Kidney capillary endothelial cell (primary cell): ENCODE data around the gene BANF2.
"Not testable (repeated sequence)": the region's sequence is repeated elsewhere in the genome, so short reads cannot be mapped to it uniquely, and the experiment has no call there.

Experiments
- DNase-seq: peaks from one replicate; pipeline ENCODE4 v3.0.0-alpha.2; 2018; ENCODE audit warnings: low spot score

The BANF2 gene

DNA sequence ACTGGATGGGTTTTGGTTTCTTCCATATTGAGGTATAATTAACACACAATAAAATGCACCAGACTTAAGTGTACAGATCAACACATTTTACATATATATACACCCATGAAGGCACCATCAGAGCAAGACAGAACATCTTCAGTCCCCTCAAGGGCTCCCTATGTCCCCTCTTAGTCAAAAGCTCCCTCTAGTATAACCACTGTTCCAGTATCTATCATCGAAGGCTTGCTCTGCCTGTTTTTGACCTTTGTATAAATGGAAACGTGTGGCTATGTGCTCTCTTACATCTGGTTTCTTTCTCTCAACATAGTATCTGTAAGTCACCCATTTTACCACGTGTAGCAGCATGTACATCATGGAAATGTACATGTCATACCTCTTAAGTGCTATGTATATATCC is 66.5 kb downstream of the BANF2 start:
- DNase-seq = no peak

DNA sequence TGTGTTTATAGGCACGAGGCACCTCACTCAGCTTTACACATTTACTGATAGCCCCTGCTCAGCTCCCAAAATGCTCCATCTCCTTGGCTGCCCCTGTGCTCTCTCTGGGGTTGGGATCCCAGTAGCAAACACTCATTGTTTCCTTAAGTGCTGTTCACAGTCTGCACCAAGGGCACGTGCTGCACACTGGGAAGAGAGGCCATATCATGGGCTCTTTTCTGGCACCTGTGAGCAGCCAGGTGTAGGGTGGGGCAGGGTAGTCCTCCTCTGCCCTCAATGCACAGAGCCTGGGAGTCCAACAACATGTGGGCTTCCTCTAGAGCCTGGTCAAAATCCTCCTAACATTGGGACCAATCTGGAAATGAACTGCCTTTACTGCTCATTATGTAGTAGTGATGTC is 67.9 kb downstream of the BANF2 start:
- DNase-seq = no peak

DNA sequence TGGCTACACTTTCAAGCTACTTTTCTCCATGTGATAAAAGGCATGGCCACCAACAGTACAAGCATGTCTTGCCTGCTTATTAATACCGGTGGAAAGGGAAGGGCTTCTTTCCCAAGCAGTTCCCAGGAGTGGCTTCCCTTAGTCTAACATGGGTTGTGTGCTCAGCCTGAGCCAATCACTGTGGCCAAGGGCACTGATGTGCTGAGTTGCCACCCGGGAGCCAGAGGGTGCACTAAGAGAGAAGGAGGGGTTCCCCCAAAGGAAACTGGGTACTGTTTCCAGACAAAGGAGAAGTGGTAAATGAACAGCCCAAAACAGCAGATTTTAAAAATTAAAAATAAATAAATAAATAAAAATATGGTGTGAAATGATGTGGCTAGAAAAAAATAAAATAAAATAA is 68.5 kb downstream of the BANF2 start:
- DNase-seq = no peak

DNA sequence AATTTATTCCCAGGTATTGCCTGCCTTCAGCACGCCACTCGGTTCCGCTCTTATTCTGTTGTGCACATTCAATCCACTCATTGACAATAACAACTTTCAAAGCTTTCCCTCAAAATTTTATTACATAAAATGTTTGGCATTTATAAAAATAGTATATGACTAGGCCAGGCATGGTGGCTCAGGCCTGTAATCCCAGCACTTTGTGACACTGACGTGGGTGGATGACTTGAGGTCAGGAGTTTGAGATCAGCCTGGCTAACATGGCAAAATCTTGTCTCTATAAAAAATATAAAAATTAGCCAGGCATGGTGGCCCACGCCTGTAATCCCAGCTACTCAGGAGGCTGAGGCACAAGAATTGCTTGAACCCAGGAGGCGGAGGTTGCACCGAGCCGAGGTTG is 70.0 kb downstream of the BANF2 start:
- not testable (repeated sequence) for DNase-seq

DNA sequence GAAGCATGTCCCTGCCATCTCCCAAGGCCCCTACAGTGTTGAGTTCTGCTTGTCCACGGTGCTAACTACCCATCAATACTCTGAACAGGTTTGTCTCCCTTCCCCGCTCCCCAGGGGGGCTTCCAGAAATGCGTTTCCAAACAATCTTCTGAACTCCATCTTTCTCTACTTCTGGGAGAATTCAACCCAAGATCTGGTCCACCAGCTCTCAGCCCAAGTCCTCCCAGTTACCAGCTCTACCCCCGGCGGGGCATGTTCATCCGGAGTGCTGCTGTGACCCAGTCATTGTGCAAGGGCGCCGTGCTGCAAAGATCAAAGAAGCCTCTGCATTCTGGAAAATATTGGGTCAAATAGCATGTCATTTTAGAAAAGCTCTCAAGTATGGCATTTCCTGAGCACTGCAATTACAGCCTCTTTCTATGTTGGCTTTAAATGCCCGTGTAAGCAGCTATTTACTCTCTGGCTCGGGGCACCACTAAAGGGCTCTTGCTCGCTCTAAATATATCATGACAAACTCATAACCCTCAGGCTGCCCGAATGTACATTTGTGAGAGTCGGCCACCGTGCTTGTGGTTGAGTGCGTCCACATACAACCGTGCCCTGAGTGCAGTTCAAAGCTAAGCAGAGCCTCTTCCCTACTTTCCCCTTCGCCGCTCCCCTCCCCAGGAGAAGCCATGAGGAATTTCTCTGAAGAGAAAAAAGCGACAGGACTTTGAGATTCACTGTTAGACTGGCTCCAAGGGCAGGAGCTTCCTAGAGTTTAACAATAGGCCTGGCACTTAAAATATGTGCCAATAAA is 71.6 kb downstream of the BANF2 start:
- DNase-seq = no peak

DNA sequence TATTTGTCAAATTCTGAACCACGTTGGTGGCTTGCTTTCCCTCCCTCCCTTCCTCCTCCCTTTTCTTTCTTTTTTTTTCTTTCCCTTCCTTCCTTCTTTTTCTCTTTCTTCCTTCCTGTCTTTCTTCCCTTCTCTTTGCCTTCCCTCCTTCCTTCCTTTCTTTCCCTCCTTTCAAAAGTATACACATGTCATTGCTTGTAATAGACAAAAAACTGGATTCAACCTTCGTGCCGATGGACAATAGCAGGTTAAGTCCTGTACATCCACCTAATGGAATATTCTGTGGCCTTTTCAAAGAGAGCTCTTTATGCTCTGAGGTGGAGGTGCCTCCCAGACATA is 72.2 kb downstream of the BANF2 start:
- DNase-seq = no peak

DNA sequence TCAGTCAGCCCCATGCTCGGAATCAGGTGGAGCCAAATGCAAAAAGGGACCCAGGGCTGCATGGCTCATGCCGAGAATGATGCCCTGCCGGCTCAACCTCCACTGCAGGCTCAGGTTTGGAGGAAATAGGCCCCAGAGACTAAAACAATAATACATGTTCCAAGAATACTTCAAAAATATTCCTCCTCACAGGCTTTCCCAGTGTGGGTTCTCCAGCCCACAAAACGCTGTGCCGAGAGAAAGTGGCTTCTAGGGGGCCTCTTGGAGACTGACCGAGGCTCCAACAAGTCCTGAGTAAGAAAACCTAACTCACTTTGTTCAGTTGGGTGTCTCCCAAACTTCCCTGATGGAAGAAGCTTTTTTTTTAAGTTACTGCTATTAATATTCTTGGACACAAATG is 73.9 kb downstream of the BANF2 start:
- DNase-seq = no peak

DNA sequence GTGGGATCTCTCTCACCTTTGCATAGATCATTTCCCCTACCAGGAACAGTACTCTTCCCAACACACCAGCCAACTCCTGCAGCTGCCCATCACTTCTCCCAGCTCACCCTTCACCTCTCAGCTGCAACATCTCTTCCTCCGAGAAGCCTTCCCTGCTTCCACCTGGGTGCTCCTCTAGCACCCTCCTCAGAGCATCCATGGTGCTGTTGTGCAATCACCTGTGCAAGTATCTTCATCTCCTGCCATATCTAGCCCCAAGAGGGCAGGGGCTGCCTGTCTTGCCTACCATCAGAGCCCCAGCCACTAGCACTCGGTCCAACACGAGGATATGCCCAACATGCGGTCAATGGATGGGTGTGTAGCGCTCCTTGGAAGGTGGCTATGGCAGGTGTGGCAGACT is 75.8 kb downstream of the BANF2 start:
- no peak for DNase-seq

DNA sequence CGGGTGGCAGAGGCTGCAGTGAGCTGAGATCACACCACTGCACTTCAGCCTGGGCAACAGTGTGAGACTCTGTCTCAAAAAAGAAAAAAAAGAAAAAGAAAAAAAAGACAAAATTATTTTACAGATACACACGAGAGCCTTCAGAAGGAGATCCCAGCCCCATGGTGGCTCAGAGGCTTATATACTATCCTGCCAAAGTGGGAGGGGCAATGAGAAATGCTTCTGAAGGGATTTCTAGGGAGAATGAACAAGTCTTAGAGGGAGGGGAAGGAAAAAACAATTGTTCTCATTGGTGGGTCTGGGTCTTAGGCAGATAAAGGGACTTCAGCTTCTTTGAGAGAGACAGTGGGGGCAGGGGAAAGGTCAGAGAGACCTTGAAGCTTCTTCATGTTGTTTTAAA is 76.8 kb downstream of the BANF2 start:
- no peak for DNase-seq

DNA sequence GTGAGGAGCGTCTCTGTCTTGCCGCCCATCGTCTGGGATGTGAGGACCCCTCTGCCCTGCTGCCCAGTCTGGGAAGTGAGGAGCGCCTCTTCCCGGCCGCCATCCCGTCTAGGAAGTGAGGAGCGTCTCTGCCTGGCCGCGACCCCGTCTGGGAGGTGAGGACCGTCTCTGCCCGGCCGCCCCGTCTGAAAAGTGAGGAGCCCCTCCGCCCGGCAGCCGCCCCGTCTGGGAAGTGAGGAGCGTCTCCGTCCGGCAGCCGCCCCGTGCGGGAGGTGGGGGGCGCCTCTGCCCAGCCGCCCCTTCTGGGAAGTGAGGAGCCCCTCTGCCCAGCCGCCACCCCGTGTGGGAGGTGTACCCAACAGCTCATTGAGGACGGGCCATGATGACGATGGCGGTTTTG is 79.2 kb downstream of the BANF2 start:
- not testable (repeated sequence) for DNase-seq

DNA sequence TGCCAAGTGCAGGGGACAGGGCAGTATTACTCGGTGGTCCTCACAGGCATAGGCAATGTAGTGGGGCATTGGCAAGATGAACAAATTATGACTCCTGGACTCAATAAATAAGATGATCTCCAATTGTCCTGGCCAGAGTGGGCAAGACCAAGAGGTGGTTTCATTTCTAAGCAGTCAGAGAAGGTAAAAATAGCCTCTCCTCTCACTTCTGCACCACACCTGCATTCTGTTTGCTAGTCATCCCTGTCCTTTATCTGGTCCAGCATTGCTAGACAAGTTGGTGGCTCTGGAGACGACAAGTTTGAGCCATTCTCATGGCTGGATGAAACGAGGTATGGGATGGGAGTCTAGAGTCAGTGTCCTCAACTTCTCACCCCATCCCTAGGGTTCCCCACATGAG is 83.0 kb downstream of the BANF2 start:
- DNase-seq = no peak

DNA sequence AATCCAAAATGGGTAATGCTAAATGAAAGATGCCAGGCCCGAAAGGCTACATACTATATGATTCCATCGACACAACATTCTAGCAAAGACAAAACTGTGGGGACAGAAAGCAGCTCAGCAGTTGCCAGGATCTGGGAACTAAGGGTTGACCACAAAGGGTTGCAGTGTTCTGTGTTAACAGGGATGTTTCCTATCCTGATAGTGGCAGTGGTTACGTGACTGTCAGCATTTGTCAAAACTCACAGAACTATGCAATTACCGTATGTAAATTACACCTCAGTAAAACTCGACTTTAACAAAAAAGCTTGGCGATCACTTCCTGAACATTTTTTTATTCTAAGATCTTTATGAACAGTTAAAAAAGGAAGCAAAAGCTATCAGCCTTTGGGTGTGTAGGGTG is 83.9 kb downstream of the BANF2 start:
- DNase-seq = no peak

DNA sequence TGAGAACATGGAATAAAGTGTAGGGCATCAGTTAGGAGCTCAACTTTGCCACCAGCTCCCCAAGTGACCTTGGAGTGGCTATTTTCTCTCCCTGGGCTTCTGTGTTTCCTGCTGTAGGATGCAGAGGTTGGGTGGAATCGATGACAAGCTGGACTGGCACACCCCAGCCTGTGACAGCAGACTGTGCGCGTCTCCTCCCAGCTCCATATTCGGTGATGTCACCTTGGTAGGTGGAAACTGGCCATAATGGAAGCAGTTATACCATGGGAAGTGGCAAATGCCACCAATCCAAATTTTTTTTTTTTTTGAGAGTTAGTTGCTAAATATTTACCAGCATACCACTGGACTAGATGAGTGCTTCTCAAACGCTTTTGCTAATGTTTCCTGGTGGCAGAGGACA is 85.2 kb downstream of the BANF2 start:
- no peak for DNase-seq
